Esophagus muscularis mucosa (tissue), 4 donors: ENCODE data around the gene ARID3A.

Experiments
- CTCF ChIP-seq, 3 experiments: fragments of 200-600 bp in 2 of 3; fragments of 450-650 bp in 1 of 3; sonication (generic) in 2 of 3; IDR thresholded peaks; one replicate each; pipeline ENCODE4 v1.5.1; 2017 to 2019; ENCODE audit warnings: antibody characterized with exemption in 3 of 3, mild to moderate bottlenecking in 2 of 3, moderate library complexity in 1 of 3
- EP300 ChIP-seq: sonication (generic); formaldehyde crosslinking; IDR thresholded peaks from one replicate; pipeline ENCODE4 v1.6.1; 2017; ENCODE audit warnings: antibody characterized with exemption
- POLR2AphosphoS5 ChIP-seq, 2 donors: sonication (generic); formaldehyde crosslinking; IDR thresholded peaks; one replicate each; pipeline ENCODE4 v1.6.1; 2017; ENCODE audit warnings: antibody characterized with exemption in 2 of 2

GRCh38 chr19:995051-995827 is 69.4 kb downstream of the ARID3A start:
- TF ChIP-seq CTCF (IDR thresholded peaks at IDR 0.05) = no peak
- no peak for TF ChIP-seq POLR2AphosphoS5 (IDR thresholded peaks at IDR 0.05)
- TF ChIP-seq EP300 = no peak
